WERI-Rb-1 (cell line): ENCODE data around the gene CD63.

Experiments
- DNase-seq: peaks from one replicate; pipeline ENCODE4 v3.0.0-alpha.2; 2020
- H3K27ac ChIP-seq: fragments of 250-450 bp; sonication (Bioruptor Pico); 2 replicates; pipeline ENCODE4 v1.5.1; 2020; ENCODE audit warnings: mild to moderate bottlenecking, moderate library complexity
- H3K27me3 ChIP-seq: fragments of 250-450 bp; sonication (Bioruptor Pico); 2 replicates; pipeline ENCODE4 v1.5.1; 2021; ENCODE audit warnings: mild to moderate bottlenecking, low read depth, moderate library complexity; ENCODE audit not compliant: insufficient read depth, severe bottlenecking
- H3K36me3 ChIP-seq: fragments of 250-450 bp; sonication (Bioruptor Pico); 2 replicates; pipeline ENCODE4 v1.5.1; 2020; ENCODE audit warnings: mild to moderate bottlenecking, moderate library complexity
- H3K4me3 ChIP-seq: 2 replicates; pipeline ENCODE4 v1.5.1; 2011; ENCODE audit warnings: low read depth, mild to moderate bottlenecking, control low read depth, low read length
- H3K9me3 ChIP-seq: fragments of 250-450 bp; sonication (Bioruptor Pico); 2 replicates; pipeline ENCODE4 v1.5.1; 2021; ENCODE audit warnings: mild to moderate bottlenecking, moderate library complexity; ENCODE audit not compliant: severe bottlenecking
- CTCF ChIP-seq: IDR thresholded peaks from 2 replicates; pipeline ENCODE4 v1.5.1; 2011; ENCODE audit warnings: low read depth, mild to moderate bottlenecking, control low read depth, inconsistent platforms, low read length

CD63 gene

GRCh38 chr12:55713721-55714120 is 15.1 kb downstream of the CD63 start:
- DNase-seq: no peak
- no peak overlapping the region for H3K4me3 ChIP-seq
- no peak for TF ChIP-seq CTCF

GRCh38 chr12:55712700-55713415 is 16.0 kb downstream of the CD63 start:
- no peaks in the 10 kb centered on the region for H3K9me3 ChIP-seq
- no peaks in the 10 kb centered on the region for H3K27me3 ChIP-seq
- no peak overlapping the region for H3K4me3 ChIP-seq
- TF ChIP-seq CTCF: no peak
- H3K36me3 ChIP-seq: no peaks in the 10 kb centered on the region
- peak overlapping the region; percentile 59 for H3K27ac ChIP-seq
- no peak for DNase-seq

More at GRCh38 chr12:55713721-55714120, 15.1 kb downstream of the CD63 start:
- Histone ChIP-seq H3K27me3 (no peaks in the 10 kb centered on the region), H3K27ac (no peak overlapping the region), H3K36me3 (no peaks in the 10 kb centered on the region), H3K9me3 (no peaks in the 10 kb centered on the region)

GRCh38 chr12:55711786-55712553 is 16.8 kb downstream of the CD63 start:
- Histone ChIP-seq H3K4me3 (no peak overlapping the region), H3K36me3 (no peaks in the 10 kb centered on the region), H3K27me3 (no peaks in the 10 kb centered on the region), H3K9me3 (no peaks in the 10 kb centered on the region), H3K27ac (peak overlapping the region; percentile 59)
- DNase-seq: no peak
- TF ChIP-seq CTCF: no peak

GRCh38 chr12:55708695-55709233 is 20.0 kb downstream of the CD63 start:
- TF ChIP-seq CTCF: no peak
- DNase-seq: no peak
- no peaks in the 10 kb centered on the region for H3K27me3 ChIP-seq
- H3K4me3 ChIP-seq: peak overlapping the region; percentile 72; the same call in 1 of the 2 replicates
- H3K9me3 ChIP-seq: no peaks in the 10 kb centered on the region
- H3K27ac ChIP-seq: no peak overlapping the region
- H3K36me3 ChIP-seq: no peaks in the 10 kb centered on the region

GRCh38 chr12:55707841-55708694 is 20.7 kb downstream of the CD63 start, which contains the start of gene ITGA7:
Gene ITGA7, minus strand, starts transcription at chr12:55707904. Its CDS starts 222 bp downstream, at chr12:55707682.
- no peak for TF ChIP-seq CTCF
- no peaks in the 10 kb centered on the region for H3K9me3 ChIP-seq
- peak; percentile 89 for DNase-seq
- H3K36me3 ChIP-seq: no peaks in the 10 kb centered on the region
- H3K4me3 ChIP-seq: peak within 1 kb of the TSS; percentile 72
- H3K27me3 ChIP-seq: no peaks in the 10 kb centered on the region
- peak within 1 kb of the TSS; percentile 47; the same call in 1 of the 2 replicates for H3K27ac ChIP-seq
